Measurements from ENCODE around the gene SSH2. TPM values are rescaled to one million over a fixed set of nuclear protein-coding genes. Genes with fewer than 3 reads are reported as not detected.
"Not testable (repeated sequence)": the region's sequence is repeated elsewhere in the genome, so short reads cannot be mapped to it uniquely, and the experiment has no call there.

SSH2 gene
- total RNA-seq, 1 donor, result 77.5 TPM

DNA sequence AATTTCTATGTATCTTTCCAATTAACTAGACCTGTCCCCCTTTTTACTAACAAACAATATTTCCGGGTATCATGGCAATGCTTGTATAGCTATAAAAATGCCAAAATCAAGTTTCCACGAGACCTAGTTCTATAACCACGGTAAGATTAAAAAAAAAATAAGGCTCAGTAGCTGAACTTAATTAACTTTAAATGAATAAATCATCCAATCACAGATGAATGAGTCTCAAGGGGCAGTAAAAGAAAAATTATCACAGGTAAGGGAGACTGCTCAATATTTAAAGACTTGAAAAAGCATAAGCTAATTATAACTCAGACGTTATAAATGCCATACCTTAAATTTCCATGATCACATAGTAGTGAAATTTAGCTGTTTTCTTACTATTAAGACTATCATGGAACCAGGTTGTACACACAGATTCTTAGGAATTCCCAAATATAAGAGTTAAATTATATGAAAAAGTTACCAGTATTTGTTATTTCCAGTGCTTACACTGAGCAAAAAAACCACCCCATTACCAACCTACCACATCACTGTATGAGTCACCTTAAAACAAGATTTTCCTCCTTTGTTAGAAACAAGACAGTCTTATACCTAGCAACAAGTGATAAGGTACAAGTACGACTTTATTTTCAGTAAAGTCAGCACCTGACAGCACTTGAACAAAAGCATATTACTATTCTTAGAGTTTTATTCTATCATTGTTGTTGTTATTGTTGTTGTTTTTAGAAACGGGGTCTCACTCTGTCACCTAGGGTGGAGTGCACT, 20.6 kb downstream of the SSH2 start:
- no peaks in the 10 kb centered on the region for H3K27me3 ChIP-seq (ENCODE audit: insufficient read depth, low read length)
- no peaks in the 10 kb centered on the region for H3K9me3 ChIP-seq (ENCODE audit: low read depth, low read length)
- H3K4me3 ChIP-seq (ENCODE audit: low read length), result no peak overlapping the region
- H3K4me1 ChIP-seq (ENCODE audit: insufficient read depth, low read length), result no peaks in the 10 kb centered on the region

DNA sequence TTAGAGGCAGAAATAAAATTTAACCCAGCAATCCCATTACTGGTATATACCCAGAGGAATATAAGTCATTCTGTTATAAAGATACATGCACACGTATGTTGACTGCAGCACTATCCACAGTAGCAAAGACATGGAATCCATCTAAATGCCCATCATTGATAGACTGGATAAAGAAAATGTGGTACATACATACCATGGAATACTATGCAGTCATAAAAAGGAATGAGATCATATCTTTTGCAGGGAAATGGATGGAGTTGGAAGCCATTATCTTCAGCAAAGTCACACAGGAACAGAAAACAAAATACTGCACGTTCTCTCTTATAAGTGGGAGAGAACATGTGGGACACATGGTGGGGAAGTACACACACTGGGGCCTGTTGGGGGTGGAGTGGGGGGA, 23.1 kb downstream of the SSH2 start:
- Histone ChIP-seq H3K9me3 (ENCODE audit: low read depth, low read length) (no peaks in the 10 kb centered on the region), H3K4me1 (ENCODE audit: insufficient read depth, low read length) (peaks cover under 1% of the 10 kb centered on the region), H3K4me3 (ENCODE audit: low read length) (no peak overlapping the region), H3K27me3 (ENCODE audit: insufficient read depth, low read length) (no peaks in the 10 kb centered on the region)

DNA sequence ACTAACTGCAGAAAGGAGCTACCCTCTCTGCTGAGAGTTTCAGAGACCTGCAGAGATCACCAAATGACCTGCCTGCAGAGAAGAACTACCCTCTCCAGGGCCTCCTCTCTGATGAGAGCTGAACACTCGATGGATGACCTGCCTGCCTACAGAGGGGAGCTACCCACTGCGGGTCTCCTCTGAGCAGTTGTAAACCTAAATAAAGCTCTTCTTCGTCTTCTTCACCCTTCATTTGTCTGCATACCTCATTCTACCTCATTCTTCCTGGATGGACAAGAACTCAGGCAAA, 24.2 kb downstream of the SSH2 start:
- H3K27me3 ChIP-seq (ENCODE audit: insufficient read depth, low read length), result no peaks in the 10 kb centered on the region
- H3K4me1 ChIP-seq (ENCODE audit: insufficient read depth, low read length), result peaks cover 7% of the 10 kb centered on the region
- no peaks in the 10 kb centered on the region for H3K9me3 ChIP-seq (ENCODE audit: low read depth, low read length)

DNA sequence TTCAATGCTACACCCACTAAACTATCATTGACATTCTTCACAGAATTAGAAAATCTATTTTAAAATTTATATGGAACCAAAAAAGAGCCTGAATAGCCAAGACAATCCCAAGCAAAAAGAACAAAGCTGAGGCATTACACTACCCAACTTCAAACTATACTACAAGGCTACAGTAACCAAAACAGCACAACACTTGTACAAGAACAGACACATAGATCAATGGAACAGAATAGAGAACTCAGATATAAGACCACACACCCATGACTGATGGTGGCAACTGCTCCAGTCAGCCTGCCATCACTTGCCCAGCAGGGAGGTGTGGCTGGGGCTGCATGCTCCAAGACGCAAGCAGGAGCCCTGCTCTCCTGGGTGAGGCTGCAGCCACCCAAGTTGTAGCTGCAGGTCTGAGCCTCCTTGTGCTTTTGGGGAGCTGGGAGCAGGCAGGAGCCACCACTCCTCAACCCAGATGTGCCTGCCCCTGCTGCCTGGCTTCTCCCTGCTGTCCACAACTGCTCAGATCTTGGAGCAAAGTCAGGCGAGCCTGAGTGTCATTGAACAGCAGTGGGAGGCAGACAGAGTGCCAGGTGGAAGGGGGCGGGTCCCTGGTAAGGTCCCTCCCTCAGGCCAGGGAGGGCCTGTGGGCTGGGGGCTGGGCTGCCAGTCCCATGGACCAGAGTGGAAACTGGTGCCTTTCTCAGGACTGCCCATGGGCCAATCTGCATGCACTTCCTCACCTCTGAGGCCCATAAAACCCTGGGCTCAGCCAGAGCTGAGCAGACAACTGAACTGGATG, 24.7 kb downstream of the SSH2 start:
- no peaks in the 10 kb centered on the region for H3K9me3 ChIP-seq (ENCODE audit: low read depth, low read length)
- no peaks in the 10 kb centered on the region for H3K27me3 ChIP-seq (ENCODE audit: insufficient read depth, low read length)
- H3K4me3 ChIP-seq (ENCODE audit: low read length), result no peak overlapping the region

More for the DNA sequence above, 24.2 kb downstream of the SSH2 start:
- H3K4me3 ChIP-seq (ENCODE audit: low read length), result no peak overlapping the region

DNA sequence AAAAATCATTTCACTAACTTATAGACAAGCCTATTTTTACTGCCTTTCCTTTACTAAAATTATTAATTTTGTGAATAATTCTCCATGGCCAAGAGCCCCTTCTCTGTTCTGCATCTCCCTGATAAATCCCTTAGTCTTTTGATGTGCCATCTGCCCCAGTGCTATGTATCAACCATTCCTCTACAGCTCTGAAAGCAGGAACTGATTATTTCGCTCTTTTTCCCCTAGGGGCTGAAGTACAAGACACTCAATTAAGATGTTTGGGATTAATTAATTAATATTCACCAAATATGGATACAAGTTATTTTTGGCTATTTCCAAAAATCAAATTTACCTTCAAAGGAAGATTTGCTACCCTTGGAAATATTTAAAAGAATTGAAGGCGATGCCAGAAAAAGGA, 26.6 kb downstream of the SSH2 start:
- Histone ChIP-seq H3K4me3 (ENCODE audit: low read length) (no peak overlapping the region), H3K27me3 (ENCODE audit: insufficient read depth, low read length) (no peaks in the 10 kb centered on the region), H3K4me1 (ENCODE audit: insufficient read depth, low read length) (peaks cover 7% of the 10 kb centered on the region), H3K9me3 (ENCODE audit: low read depth, low read length) (no peaks in the 10 kb centered on the region)

More for the DNA sequence above, 24.7 kb downstream of the SSH2 start:
- H3K4me1 ChIP-seq (ENCODE audit: insufficient read depth, low read length), result peaks cover 7% of the 10 kb centered on the region

DNA sequence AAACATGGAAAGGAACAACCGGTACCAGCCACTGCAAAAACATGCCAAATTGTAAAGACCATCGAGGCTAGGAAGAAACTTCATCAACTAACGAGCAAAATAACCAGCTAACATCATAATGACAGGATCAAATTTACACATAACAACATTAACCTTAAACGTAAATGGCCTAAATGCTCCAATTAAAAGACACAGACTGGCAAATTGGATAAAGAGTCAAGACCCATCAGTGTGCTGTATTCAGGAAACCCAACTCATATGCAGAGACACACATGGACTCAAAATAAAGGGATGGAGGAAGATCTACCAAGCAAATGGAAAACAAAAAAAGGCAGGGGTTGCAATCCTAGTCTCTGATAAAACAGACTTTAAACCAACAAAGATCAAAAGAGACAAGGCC, 32.9 kb downstream of the SSH2 start:
- H3K4me3 ChIP-seq (ENCODE audit: low read length); H3K27me3 ChIP-seq (ENCODE audit: insufficient read depth, low read length); H3K9me3 ChIP-seq (ENCODE audit: low read depth, low read length): not testable (repeated sequence)
- H3K4me1 ChIP-seq (ENCODE audit: insufficient read depth, low read length), result peaks cover 14% of the 10 kb centered on the region

DNA sequence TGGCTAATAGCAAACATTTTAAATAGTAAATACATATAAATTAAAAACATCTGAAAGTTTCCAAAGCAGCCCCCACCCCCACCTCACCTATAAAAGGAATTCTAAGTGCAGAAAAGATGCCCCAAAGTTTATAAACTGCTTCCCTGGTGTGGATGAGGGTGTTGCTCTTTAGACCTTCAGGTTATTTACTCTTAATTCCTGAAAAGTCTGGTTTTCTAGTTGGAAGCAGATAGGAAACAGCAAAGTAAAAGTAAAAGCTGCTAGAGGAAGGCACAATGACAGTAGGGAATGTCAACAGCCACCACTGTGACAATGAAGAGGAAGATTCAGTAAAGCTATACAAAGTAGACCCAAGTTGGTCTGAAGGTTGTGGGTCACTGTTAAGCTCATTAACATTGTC, 37.8 kb downstream of the SSH2 start:
- Histone ChIP-seq H3K4me3 (ENCODE audit: low read length) (no peak overlapping the region), H3K4me1 (ENCODE audit: insufficient read depth, low read length) (peaks cover 7% of the 10 kb centered on the region), H3K27me3 (ENCODE audit: insufficient read depth, low read length) (no peaks in the 10 kb centered on the region), H3K9me3 (ENCODE audit: low read depth, low read length) (no peaks in the 10 kb centered on the region)

DNA sequence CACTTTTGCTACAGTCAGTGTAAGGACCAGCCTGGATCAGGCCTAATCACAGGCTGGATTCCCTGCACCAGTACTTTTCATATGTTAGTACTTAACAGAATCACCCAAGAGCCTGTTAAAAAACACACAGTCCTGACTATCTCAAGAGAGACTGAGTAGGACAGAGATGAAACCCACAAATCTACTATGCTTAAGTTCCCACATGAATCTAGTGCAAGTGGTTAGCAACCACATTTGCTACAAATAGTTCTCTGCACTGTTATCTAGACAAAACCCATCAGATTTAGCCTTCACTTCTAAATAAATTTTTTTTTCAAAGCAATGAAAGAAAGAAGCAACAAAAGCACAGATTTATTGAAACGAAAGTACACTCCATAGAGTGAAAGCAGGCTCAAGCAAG, 38.9 kb downstream of the SSH2 start:
- Histone ChIP-seq H3K4me1 (ENCODE audit: insufficient read depth, low read length) (peaks cover 7% of the 10 kb centered on the region), H3K27me3 (ENCODE audit: insufficient read depth, low read length) (no peaks in the 10 kb centered on the region), H3K9me3 (ENCODE audit: low read depth, low read length) (no peaks in the 10 kb centered on the region), H3K4me3 (ENCODE audit: low read length) (no peak overlapping the region)

DNA sequence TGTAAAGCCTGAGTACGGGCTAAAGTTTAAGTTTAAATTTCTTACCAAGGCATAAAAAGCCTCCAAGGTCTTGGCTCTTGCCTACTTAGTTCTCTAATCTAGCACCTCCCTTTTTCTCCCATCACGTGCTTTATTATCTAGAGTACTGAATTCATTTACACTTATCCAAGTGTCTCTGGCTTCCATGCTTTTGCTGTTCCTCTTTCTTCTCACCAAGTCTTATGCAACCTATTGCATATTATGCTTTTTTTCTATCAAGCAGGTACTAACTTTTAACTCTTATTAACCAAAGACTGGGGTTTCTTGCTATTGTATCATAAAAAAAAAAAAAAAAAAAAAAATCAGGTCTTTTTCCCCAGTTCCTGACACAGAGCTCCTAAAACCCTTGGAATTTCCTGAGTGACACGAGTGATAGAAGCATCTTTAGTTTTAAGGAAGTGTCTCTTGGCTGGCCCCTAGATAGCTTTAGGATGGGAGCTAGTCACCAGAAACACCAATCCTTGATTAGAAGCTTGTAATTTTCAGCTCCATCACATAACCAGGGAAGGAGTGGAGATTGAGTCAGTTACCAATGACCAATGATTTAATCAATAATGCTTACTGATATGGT, 44.9 kb downstream of the SSH2 start:
- H3K27me3 ChIP-seq (ENCODE audit: insufficient read depth, low read length), result no peaks in the 10 kb centered on the region
- H3K4me3 ChIP-seq (ENCODE audit: low read length), result no peak overlapping the region
- peaks cover 23% of the 10 kb centered on the region for H3K4me1 ChIP-seq (ENCODE audit: insufficient read depth, low read length)
- no peaks in the 10 kb centered on the region for H3K9me3 ChIP-seq (ENCODE audit: low read depth, low read length)

DNA sequence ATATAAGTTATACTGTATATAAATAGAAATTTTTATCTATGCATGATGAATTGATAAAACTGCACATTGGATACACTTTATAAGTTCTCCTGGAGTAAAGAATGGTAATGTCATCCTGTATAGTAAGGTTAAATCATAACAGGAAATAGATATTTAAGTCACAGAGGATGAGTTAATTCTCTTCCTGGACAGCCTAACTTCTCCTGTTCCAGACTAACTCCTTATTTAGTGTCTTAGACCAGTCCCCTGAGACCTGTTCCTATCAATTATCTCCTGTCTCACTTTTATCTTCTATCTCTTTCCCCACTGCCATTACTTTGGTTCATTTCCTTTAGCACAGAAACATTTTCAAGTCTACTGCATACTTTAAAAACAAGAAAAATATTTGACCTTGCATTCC, 46.5 kb downstream of the SSH2 start:
- Histone ChIP-seq H3K4me1 (ENCODE audit: insufficient read depth, low read length) (peaks cover 23% of the 10 kb centered on the region), H3K4me3 (ENCODE audit: low read length) (no peak overlapping the region)

DNA sequence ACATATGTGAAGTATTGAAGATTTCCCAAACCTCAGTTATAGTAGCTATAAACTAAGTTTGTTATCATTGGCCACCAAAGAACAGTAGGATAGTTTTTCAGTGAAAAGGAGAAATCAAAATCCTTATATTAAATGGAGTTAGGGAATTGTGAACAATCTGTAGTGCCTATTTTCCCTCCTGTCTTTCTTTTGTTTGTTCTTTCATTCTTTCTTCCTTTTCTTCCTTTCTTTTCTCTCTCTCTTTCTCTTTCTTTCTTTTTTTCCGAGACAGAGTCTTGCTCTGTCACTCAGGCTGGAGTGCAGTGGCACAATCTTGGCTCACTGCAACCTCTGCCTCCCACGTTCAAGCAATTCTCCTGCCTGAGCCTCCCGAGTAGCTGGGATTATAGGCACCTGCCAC, 48.8 kb downstream of the SSH2 start:
- Histone ChIP-seq H3K27me3 (ENCODE audit: insufficient read depth, low read length) (no peaks in the 10 kb centered on the region), H3K4me1 (ENCODE audit: insufficient read depth, low read length) (peaks cover 23% of the 10 kb centered on the region), H3K4me3 (ENCODE audit: low read length) (no peak overlapping the region), H3K9me3 (ENCODE audit: low read depth, low read length) (no peaks in the 10 kb centered on the region)

More for the DNA sequence above, 46.5 kb downstream of the SSH2 start:
- Histone ChIP-seq H3K9me3 (ENCODE audit: low read depth, low read length) (no peaks in the 10 kb centered on the region), H3K27me3 (ENCODE audit: insufficient read depth, low read length) (no peaks in the 10 kb centered on the region)

DNA sequence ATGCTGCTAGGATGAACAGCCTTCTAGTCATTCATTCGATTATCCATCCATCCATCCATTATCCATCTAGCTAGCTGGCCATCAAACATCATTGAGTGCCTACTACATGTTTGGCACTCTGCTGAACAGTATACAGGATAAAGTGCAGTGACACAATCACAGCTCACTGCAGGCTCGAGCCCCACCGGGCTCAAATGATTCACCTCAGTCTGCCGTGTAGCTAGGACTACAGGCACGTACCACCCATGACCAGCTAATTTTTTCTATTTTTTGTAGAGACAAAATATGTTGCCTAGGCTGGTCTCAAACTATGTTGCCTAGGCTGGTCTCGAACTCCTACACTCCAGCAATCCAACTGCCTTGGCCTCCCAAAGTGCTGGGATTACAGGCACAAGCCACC, 50.0 kb downstream of the SSH2 start:
- H3K9me3 ChIP-seq (ENCODE audit: low read depth, low read length), result no peaks in the 10 kb centered on the region
- H3K27me3 ChIP-seq (ENCODE audit: insufficient read depth, low read length), result no peaks in the 10 kb centered on the region
- H3K4me1 ChIP-seq (ENCODE audit: insufficient read depth, low read length), result peaks cover 15% of the 10 kb centered on the region
- no peak overlapping the region for H3K4me3 ChIP-seq (ENCODE audit: low read length)

DNA sequence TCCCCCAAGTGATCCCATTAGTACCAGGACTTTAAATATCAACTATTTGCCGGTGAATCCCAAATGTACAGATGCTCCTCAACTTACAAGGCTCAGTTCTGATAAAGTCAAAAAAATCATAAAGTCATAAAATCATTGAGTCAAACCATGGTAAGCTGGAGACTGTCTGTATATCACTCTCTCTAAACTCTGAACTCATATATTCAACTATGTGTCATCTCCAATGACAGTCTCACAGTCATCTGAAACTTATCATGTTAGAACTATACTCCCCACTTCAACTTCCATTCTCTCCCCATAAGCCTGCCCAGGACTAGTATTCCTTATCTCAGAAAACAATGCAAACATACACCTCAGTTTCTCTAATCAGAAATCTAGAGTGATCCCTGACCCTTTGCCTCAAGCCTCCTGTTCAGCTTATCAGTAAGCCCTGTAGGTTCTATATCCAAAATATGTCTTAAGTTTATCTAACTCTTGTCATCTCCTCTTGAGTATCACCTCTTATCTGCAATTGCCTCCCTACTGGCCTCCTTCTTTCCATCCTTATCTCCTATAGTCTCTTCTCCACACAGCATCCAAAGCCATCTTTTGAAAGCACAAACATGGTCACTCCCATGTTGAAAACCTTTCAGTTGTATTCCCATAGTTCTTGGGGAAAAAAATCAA, 55.0 kb downstream of the SSH2 start:
- no peak overlapping the region for H3K4me3 ChIP-seq (ENCODE audit: low read length)
- peaks cover 8% of the 10 kb centered on the region for H3K4me1 ChIP-seq (ENCODE audit: insufficient read depth, low read length)
- no peaks in the 10 kb centered on the region for H3K27me3 ChIP-seq (ENCODE audit: insufficient read depth, low read length)
- H3K9me3 ChIP-seq (ENCODE audit: low read depth, low read length), result no peaks in the 10 kb centered on the region

DNA sequence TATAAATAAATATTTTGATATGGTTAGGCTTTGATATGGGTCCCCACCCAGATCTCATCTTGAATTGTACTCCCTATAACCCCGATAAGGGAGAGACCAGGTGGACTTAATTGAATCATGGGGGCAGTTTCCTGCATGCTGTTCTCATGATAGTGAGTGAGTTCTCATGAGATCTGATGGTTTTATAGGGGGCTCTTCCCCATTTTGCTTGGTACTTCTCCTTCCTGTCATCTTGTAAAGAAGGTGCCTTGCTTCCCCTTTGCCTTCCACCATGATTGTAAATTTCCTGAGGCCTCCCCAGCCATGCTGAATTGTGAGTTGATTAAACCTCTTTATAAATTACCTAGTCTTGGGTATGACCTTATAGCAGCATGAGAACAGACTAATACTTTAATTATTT, 55.7 kb downstream of the SSH2 start:
- not testable (repeated sequence) for H3K9me3 ChIP-seq (ENCODE audit: low read depth, low read length); H3K4me3 ChIP-seq (ENCODE audit: low read length); H3K27me3 ChIP-seq (ENCODE audit: insufficient read depth, low read length); H3K4me1 ChIP-seq (ENCODE audit: insufficient read depth, low read length)

DNA sequence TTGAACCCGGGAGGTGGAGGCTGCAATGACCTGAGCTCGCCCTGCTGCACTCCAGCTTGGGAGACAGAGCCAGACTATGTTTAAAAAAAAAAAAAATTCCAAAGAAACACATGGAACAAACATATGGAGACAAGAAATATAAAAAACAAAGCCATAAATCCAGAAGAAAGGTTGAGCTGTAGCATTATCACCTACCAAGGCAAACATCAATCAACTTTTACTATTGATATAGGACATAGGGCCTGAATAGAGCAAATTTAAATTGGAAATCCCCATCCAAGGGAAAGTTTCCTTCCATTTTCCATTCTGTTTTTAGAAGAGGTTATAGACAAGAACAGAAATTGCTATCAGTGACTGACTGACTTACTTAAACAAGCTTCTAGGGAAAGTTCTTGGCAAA, 56.6 kb downstream of the SSH2 start:
- Histone ChIP-seq H3K4me1 (ENCODE audit: insufficient read depth, low read length) (peaks cover 8% of the 10 kb centered on the region), H3K9me3 (ENCODE audit: low read depth, low read length) (no peaks in the 10 kb centered on the region), H3K27me3 (ENCODE audit: insufficient read depth, low read length) (no peaks in the 10 kb centered on the region), H3K4me3 (ENCODE audit: low read length) (no peak overlapping the region)
